Kidney epithelial cell (primary cell): ENCODE measurements around the gene PEX7. TPM values are rescaled to one million over a fixed set of nuclear protein-coding genes. Genes with fewer than 3 reads are reported as not detected.

Experiments
- DNase-seq: peaks from one replicate; pipeline ENCODE4 v3.0.0-alpha.2; 2010; ENCODE audit warnings: low read depth
- H3K27me3 ChIP-seq: 2 replicates; pipeline ENCODE4 v1.6.0; 2011; ENCODE audit warnings: low read length; ENCODE audit not compliant: control insufficient read depth, insufficient read depth
- H3K36me3 ChIP-seq: 2 replicates; pipeline ENCODE4 v1.5.1; 2011; ENCODE audit warnings: low read length; ENCODE audit not compliant: control insufficient read depth, insufficient read depth
- H3K4me3 ChIP-seq: 2 replicates; pipeline ENCODE4 v1.5.1; 2011; ENCODE audit warnings: low read depth, mild to moderate bottlenecking, control low read depth, low read length
- CTCF ChIP-seq: IDR thresholded peaks from 2 replicates; pipeline ENCODE4 v1.5.1; 2011; ENCODE audit warnings: mild to moderate bottlenecking, moderate library complexity, low read length, control low read depth, inconsistent platforms; ENCODE audit not compliant: insufficient read depth, poor library complexity, severe bottlenecking
- total RNA-seq: library from RNA; depleted of rRNA; stranded (reverse); fragments of >200 nt; gene quantifications from 2 replicates; pipeline ENCODE4 v1.2.3, GENCODE V29; 2015

Gene PEX7
- total RNA-seq, 1 donor from 2014 or later, result 17.8 TPM

GRCh38 chr6:136783495-136784270 is 38.7 kb upstream of the PEX7 start:
- no peak for TF ChIP-seq CTCF
- no peak overlapping the region for H3K4me3 ChIP-seq
- no peak for DNase-seq
- no peaks in the 10 kb centered on the region for H3K36me3 ChIP-seq
- H3K27me3 ChIP-seq, result no peaks in the 10 kb centered on the region

- DNase-seq, result no peak
- H3K27me3 ChIP-seq, result no peaks in the 10 kb centered on the region
- no peaks in the 10 kb centered on the region for H3K36me3 ChIP-seq
- H3K4me3 ChIP-seq, result no peak overlapping the region
- no peak for TF ChIP-seq CTCF
Observed at GRCh38 chr6:136784271-136784664, 38.1 kb upstream of the PEX7 start.

- H3K27me3 ChIP-seq, result no peaks in the 10 kb centered on the region
- H3K4me3 ChIP-seq, result no peak overlapping the region
- DNase-seq, result no peak
- no peak for TF ChIP-seq CTCF
- no peaks in the 10 kb centered on the region for H3K36me3 ChIP-seq
Observed at GRCh38 chr6:136784910-136785746, 37.3 kb upstream of the PEX7 start.

GRCh38 chr6:136786658-136787057 is 35.7 kb upstream of the PEX7 start:
- Histone ChIP-seq H3K27me3 (no peaks in the 10 kb centered on the region), H3K36me3 (no peaks in the 10 kb centered on the region), H3K4me3 (no peak overlapping the region)
- no peak for TF ChIP-seq CTCF
- DNase-seq, result no peak

- H3K36me3 ChIP-seq, result no peaks in the 10 kb centered on the region
- H3K27me3 ChIP-seq, result no peaks in the 10 kb centered on the region
- no peak for TF ChIP-seq CTCF
- DNase-seq, result no peak
- H3K4me3 ChIP-seq, result no peak overlapping the region
Observed at GRCh38 chr6:136787726-136788068, 34.7 kb upstream of the PEX7 start.
